ENCODE results near the gene MS4A6E.

The MS4A6E gene

DNA sequence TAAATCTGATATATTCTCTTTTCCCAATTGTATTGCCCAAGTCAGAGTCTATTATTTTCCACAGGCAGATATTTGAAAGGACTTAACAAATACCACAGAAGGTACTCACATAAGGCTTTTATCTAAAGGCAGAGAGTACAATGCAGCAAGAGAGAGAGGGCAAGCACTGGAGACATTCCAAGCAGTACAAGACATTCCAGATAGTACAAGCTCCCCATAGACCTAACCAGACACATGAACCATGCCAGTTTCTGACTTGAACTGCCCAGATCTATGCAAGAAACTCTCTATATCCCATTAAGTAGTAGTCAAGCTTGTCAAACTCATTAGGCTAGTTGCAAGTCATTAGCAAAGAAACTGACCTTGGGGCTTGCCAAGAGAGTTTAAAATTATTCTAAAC, 11.2 kb upstream of the MS4A6E start:
- TF ChIP-seq, protein P1, sequence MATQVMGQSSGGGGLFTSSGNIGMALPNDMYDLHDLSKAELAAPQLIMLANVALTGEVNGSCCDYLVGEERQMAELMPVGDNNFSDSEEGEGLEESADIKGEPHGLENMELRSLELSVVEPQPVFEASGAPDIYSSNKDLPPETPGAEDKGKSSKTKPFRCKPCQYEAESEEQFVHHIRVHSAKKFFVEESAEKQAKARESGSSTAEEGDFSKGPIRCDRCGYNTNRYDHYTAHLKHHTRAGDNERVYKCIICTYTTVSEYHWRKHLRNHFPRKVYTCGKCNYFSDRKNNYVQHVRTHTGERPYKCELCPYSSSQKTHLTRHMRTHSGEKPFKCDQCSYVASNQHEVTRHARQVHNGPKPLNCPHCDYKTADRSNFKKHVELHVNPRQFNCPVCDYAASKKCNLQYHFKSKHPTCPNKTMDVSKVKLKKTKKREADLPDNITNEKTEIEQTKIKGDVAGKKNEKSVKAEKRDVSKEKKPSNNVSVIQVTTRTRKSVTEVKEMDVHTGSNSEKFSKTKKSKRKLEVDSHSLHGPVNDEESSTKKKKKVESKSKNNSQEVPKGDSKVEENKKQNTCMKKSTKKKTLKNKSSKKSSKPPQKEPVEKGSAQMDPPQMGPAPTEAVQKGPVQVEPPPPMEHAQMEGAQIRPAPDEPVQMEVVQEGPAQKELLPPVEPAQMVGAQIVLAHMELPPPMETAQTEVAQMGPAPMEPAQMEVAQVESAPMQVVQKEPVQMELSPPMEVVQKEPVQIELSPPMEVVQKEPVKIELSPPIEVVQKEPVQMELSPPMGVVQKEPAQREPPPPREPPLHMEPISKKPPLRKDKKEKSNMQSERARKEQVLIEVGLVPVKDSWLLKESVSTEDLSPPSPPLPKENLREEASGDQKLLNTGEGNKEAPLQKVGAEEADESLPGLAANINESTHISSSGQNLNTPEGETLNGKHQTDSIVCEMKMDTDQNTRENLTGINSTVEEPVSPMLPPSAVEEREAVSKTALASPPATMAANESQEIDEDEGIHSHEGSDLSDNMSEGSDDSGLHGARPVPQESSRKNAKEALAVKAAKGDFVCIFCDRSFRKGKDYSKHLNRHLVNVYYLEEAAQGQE (IDR thresholded peaks at IDR 0.05; ENCODE audit: insufficient read depth in 1 of 2, low read depth in 2 of 2, low read length in 2 of 2) = no peak
- TF ChIP-seq POLR2AphosphoS5 (IDR thresholded peaks at IDR 0.05; ENCODE audit: low read depth, low read length) = no peak
- no peak for TF ChIP-seq SIN3A (IDR thresholded peaks at IDR 0.05; ENCODE audit: borderline replicate concordance, insufficient read depth, low read length)
- no peak for TF ChIP-seq FOXP2 (optimal IDR thresholded peaks at IDR 0.05; ENCODE audit: borderline replicate concordance, extremely low read depth, extremely low read length, insufficient read depth)
- no peak for TF ChIP-seq TAF1 (IDR thresholded peaks at IDR 0.05; ENCODE audit: borderline replicate concordance, insufficient read depth, low read length)

DNA sequence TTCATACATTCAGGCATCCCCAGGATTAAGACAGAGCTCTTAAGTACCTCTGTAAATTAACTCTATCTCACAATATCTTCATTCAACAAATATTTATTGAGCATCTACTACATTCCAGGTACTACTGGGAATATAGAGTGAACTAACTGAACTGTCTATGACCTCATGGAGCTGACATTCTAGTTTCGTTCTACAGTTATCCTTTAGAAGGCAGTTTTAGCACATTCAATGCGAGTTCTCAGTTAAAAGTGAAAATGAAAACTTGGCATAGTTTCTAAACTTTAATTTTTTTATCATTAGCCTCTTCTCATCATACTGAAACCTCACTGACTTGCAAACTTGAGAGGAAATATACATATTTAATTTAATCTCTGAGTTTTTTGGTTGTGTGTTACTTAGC, 10.7 kb upstream of the MS4A6E start:
- TF ChIP-seq FOXP2 (optimal IDR thresholded peaks at IDR 0.05; ENCODE audit: borderline replicate concordance, extremely low read depth, extremely low read length, insufficient read depth) (no peak), SIN3A (IDR thresholded peaks at IDR 0.05; ENCODE audit: borderline replicate concordance, insufficient read depth, low read length) (no peak), TAF1 (IDR thresholded peaks at IDR 0.05; ENCODE audit: borderline replicate concordance, insufficient read depth, low read length) (no peak), POLR2AphosphoS5 (IDR thresholded peaks at IDR 0.05; ENCODE audit: low read depth, low read length) (no peak)
- TF ChIP-seq, protein P1 (IDR thresholded peaks at IDR 0.05; ENCODE audit: insufficient read depth in 1 of 2, low read depth in 2 of 2, low read length in 2 of 2) = no peak

DNA sequence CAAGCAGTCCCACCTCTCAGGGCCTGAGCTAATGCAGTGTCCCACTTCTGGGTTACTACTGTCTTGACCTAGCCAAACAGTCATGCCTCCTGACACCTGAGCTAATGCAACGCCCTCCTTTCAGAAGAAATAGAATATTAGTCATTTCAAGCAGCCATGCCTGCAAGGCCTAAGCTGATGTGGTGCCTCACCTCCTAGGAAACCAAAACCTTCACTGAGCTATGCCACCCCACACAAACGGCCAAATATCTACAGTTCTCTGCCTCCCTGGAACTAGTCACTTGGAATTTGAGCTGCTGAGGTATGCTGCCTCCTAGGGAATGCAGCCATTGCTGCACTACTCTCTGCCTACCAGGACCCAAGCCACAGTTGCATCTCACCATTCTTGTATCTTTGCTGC, 8.3 kb upstream of the MS4A6E start:
- TF ChIP-seq POLR2AphosphoS5 (IDR thresholded peaks at IDR 0.05; ENCODE audit: low read depth, low read length) (no peak), TAF1 (IDR thresholded peaks at IDR 0.05; ENCODE audit: borderline replicate concordance, insufficient read depth, low read length) (no peak), FOXP2 (optimal IDR thresholded peaks at IDR 0.05; ENCODE audit: borderline replicate concordance, extremely low read depth, extremely low read length, insufficient read depth) (no peak), SIN3A (IDR thresholded peaks at IDR 0.05; ENCODE audit: borderline replicate concordance, insufficient read depth, low read length) (no peak)
- TF ChIP-seq, protein P1 (IDR thresholded peaks at IDR 0.05; ENCODE audit: insufficient read depth in 1 of 2, low read depth in 2 of 2, low read length in 2 of 2) = no peak

DNA sequence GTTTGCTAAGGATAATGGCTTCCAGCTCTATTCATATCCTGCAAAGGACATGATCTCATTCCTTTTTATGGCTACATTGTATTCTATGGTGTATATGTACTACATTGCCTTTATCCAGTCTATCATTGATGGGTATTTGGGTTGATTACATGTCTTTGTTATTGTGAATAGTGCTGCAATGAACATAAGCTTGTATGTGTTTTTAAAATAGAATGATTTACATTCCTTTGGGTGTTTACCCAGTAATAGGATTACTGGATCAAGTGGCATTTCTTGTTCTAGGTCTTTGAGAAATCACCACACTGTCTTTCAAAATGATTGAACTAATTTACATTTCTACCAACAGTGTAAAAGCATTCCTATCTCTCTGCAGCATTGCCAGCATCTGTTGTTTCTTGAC, 6.0 kb upstream of the MS4A6E start:
- TF ChIP-seq, protein P1 (IDR thresholded peaks at IDR 0.05; ENCODE audit: insufficient read depth in 1 of 2, low read depth in 2 of 2, low read length in 2 of 2) = no peak
- TF ChIP-seq SIN3A (IDR thresholded peaks at IDR 0.05; ENCODE audit: borderline replicate concordance, insufficient read depth, low read length) (no peak), FOXP2 (optimal IDR thresholded peaks at IDR 0.05; ENCODE audit: borderline replicate concordance, extremely low read depth, extremely low read length, insufficient read depth) (no peak), POLR2AphosphoS5 (IDR thresholded peaks at IDR 0.05; ENCODE audit: low read depth, low read length) (no peak), TAF1 (IDR thresholded peaks at IDR 0.05; ENCODE audit: borderline replicate concordance, insufficient read depth, low read length) (no peak)

DNA sequence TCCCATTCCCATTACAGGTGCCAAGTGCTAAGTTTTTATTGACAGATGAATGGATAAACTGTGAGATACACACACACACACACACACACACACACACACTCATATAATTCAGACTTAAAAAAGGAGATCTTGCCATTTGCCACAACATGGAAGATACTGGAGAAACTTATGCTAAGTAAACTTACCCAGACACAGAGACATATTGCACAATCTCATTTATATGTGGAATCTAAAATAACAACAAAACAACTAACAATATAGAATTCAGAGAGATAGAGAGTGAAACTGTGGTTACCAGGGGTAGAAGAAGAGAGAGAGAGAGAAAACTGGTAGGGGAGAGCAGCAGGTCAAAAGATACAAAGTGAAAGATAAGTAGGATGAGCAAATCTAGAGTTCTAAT, 1.4 kb downstream of the MS4A6E start:
- TF ChIP-seq POLR2AphosphoS5 (IDR thresholded peaks at IDR 0.05; ENCODE audit: low read depth, low read length) = no peak
- TF ChIP-seq, protein P1 (IDR thresholded peaks at IDR 0.05; ENCODE audit: insufficient read depth in 1 of 2, low read depth in 2 of 2, low read length in 2 of 2) = no peak
- no peak for TF ChIP-seq TAF1 (IDR thresholded peaks at IDR 0.05; ENCODE audit: borderline replicate concordance, insufficient read depth, low read length)
- no peak for TF ChIP-seq SIN3A (IDR thresholded peaks at IDR 0.05; ENCODE audit: borderline replicate concordance, insufficient read depth, low read length)
- no peak for TF ChIP-seq FOXP2 (optimal IDR thresholded peaks at IDR 0.05; ENCODE audit: borderline replicate concordance, extremely low read depth, extremely low read length, insufficient read depth)

All from PFSK-1 (cell line).